Loucy (cell line): ENCODE measurements around the gene NUDCD2.

Source experiments
- EZH2phosphoT487 ChIP-seq: fragments of 200-600 bp; IDR thresholded peaks from 2 replicates; pipeline ENCODE4 v1.6.1; 2018; ENCODE audit warnings: antibody characterized with exemption, mild to moderate bottlenecking, moderate library complexity, borderline replicate concordance
- TF ChIP-seq, protein P1 (sequence below): fragments of 200-600 bp; sonication (generic); conservative IDR thresholded peaks from 2 replicates; pipeline ENCODE4 v1.5.1; 2014; ENCODE audit warnings: mild to moderate bottlenecking, antibody characterized with exemption, low read length

DNA sequence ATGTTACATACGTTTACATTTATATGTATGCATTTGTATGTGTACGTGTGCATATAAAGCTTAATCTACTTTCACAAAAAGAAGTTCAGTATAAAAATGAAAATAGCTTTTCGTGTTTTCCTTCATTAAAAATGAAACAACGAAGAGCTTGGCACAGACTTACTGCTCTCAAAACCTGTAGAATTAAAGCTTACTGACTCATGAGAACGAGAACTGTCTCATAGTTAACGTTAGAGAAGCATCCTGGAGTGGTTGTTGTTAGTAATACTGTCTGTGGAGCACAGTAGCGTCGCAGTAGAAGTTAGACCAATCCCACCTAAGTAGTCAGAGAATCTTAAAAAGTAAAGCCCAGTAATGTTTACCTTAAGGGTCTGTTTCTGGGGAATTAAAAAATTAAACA is 46.8 kb upstream of the NUDCD2 start:
- TF ChIP-seq, protein P1, sequence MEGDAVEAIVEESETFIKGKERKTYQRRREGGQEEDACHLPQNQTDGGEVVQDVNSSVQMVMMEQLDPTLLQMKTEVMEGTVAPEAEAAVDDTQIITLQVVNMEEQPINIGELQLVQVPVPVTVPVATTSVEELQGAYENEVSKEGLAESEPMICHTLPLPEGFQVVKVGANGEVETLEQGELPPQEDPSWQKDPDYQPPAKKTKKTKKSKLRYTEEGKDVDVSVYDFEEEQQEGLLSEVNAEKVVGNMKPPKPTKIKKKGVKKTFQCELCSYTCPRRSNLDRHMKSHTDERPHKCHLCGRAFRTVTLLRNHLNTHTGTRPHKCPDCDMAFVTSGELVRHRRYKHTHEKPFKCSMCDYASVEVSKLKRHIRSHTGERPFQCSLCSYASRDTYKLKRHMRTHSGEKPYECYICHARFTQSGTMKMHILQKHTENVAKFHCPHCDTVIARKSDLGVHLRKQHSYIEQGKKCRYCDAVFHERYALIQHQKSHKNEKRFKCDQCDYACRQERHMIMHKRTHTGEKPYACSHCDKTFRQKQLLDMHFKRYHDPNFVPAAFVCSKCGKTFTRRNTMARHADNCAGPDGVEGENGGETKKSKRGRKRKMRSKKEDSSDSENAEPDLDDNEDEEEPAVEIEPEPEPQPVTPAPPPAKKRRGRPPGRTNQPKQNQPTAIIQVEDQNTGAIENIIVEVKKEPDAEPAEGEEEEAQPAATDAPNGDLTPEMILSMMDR: no peak
- no peak for TF ChIP-seq EZH2phosphoT487
